IPS-20b (cell line): Measurements from ENCODE around the gene HOXB1.

Experiments used
- H3K27ac ChIP-seq: one replicate; pipeline ENCODE4 v1.5.1; 2013; ENCODE audit warnings: low read length
- H3K27me3 ChIP-seq: 2 replicates; pipeline ENCODE4 v1.6.1; 2013; ENCODE audit warnings: mild to moderate bottlenecking, low read length, inconsistent platforms; ENCODE audit not compliant: insufficient read depth
- H3K36me3 ChIP-seq: 2 replicates; pipeline ENCODE4 v1.6.1; 2013; ENCODE audit warnings: low read depth, mild to moderate bottlenecking, inconsistent platforms, low read length, moderate library complexity; ENCODE audit not compliant: insufficient read depth
- H3K4me1 ChIP-seq: 2 replicates; pipeline ENCODE4 v1.6.1; 2013; ENCODE audit warnings: mild to moderate bottlenecking, control low read depth, inconsistent platforms, low read length, moderate library complexity; ENCODE audit not compliant: insufficient read depth
- H3K4me3 ChIP-seq: 2 replicates; pipeline ENCODE4 v1.5.1; 2013; ENCODE audit warnings: mild to moderate bottlenecking, low read length, inconsistent platforms
- H3K9ac ChIP-seq: 2 replicates; pipeline ENCODE4 v1.6.1; 2013; ENCODE audit warnings: low read depth, mild to moderate bottlenecking, inconsistent platforms, low read length, moderate library complexity
- H3K9me3 ChIP-seq: 2 replicates; pipeline ENCODE4 v1.6.1; 2013; ENCODE audit warnings: mild to moderate bottlenecking, low read depth, low read length, inconsistent platforms; ENCODE audit not compliant: insufficient read depth

The HOXB1 gene

DNA sequence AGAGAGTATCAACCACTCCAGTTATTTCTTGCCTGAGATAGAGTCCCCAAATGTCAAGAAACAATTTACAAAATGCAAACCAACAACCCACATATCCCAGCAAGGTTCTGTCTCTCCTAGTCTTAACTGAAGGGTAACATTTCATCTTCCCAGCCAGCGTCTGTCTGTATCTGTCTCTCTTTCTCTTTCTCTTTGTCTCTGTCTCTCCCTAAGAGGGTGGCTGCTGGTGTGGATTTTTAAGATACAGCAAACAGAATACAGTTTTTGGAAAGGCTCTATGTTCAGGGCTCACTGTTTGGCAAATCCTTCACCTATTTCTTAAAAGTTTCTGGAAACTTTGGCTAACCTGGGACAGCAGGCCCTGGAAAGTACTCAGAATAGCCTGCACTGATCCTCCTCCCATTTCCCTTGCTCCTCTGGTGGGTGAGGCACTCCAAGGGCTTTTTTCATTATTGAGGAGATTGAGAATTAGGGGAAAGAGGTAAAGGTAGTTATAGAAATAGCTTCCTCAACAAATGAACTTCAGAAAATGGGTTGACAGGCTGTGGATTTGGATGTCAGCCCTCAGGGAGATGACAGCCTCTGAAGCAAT lies 41.1 kb upstream of the HOXB1 start:
- peaks cover 100% of the 10 kb centered on the region for H3K27me3 ChIP-seq
- no peaks in the 10 kb centered on the region; the same call in none of the 2 replicates for H3K9me3 ChIP-seq
- H3K36me3 ChIP-seq, result no peaks in the 10 kb centered on the region
- no peak overlapping the region for H3K27ac ChIP-seq
- H3K4me3 ChIP-seq, result no peak overlapping the region
- no peak overlapping the region for H3K9ac ChIP-seq
- H3K4me1 ChIP-seq, result no peaks in the 10 kb centered on the region

DNA sequence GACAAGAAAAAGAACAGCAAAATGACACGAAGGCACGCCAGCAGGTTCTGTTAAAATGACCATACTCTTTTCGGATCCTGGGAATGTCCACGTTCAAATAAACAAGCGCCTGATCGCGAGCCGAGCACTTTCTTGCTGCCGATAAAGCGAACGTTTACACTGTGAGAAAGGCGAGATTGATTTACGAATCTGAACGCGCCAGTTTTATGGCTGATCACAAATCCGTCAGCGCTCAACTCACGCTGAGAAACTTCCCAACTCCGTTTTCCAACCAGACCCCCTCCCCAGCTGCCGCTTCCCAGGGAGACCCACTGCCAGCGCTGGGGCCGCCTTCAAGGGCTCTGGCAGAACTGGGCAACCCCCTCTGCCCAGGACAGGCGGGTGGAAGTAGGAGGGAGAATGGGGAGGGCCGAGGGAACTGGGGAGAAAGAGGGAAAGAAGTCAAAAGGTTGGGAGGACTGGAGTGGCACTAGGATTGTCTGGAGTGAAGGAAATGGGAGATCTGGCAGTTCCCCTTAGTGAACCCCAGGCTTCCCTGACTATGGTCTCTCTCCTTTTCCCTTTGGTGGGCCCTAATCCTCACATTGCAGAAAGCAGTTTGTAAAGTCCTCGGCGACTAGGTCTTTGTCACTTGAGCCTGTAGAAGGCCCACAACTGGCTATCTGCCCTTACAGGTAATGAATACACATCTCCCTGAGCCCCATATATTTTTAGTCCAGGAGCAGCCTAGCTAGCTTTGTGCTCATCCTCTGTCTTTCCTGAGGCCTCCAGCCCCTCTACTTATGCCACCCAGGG lies 40.4 kb upstream of the HOXB1 start:
- H3K4me3 ChIP-seq, result no peak overlapping the region
- no peak overlapping the region for H3K27ac ChIP-seq
- H3K9me3 ChIP-seq, result no peaks in the 10 kb centered on the region; the same call in none of the 2 replicates
- peaks cover 100% of the 10 kb centered on the region for H3K27me3 ChIP-seq
- no peak overlapping the region for H3K9ac ChIP-seq
- no peaks in the 10 kb centered on the region for H3K4me1 ChIP-seq
- no peaks in the 10 kb centered on the region for H3K36me3 ChIP-seq

DNA sequence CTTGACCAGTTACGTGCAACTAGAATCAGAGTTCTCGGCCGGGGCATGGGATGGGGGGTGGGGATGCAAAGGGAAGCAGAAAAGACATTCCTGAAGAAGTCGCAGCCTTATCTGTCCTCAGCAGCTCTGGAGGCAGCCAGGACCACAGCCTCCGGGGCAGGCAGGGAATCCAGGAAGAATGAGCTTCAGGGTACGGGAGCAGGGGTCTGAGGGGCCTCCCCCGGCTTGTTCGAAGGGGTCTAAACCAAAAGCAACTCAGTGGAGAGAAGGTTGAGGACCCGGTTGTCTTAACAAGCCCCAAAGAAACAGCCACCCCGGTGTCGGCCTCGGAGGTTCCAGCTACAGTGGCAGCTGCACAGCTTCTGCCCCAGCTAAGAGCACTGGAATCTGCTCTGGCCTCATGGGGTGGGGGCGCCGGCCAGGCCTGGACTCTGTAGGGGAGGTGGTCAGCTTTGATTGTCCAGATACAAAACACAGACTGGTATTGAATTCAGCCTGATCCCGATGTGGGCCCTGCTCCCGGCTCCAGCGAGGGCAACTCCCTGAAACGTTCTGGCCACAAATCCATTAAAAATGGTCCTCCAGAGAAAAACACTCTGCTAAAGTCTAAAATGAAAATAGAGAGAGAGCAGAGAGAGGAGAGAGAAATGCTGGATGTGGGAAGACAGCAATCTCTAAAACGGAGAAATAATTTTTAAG lies 39.7 kb upstream of the HOXB1 start:
- no peak overlapping the region for H3K27ac ChIP-seq
- H3K9ac ChIP-seq, result no peak overlapping the region
- H3K4me3 ChIP-seq, result no peak overlapping the region
- H3K36me3 ChIP-seq, result no peaks in the 10 kb centered on the region
- peaks cover 2% of the 10 kb centered on the region for H3K9me3 ChIP-seq
- no peaks in the 10 kb centered on the region for H3K4me1 ChIP-seq
- peaks cover 100% of the 10 kb centered on the region for H3K27me3 ChIP-seq

DNA sequence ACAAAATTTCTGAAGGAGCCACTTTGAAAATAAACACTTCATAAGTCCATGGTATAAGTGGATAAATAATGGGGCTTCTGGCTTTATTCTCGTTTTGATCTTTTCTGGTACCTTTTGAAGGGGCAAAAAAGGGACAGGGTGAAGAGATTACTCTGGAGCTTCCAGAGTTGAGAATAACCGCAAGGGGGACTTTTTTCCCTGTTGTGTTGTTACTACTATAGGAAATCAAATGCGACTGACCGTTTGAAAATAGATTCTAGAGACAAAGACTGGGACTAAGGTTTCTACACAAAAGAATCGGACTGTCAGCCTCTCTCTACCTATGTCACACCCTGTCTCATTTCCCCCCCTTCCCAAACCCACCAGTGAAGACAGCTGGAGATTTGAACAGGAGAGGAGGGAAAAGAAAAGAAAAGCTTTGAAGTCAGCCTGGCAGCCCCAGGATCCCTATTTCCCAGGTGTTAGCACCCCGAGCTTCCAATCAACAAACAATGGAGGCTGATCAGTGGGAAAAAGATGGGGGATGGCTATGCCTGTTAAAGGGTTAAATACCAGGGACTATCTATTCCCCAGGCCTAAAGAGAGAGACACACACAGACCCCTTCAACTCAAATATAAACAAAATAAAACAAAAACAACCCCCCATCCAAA lies 39.0 kb upstream of the HOXB1 start:
- no peak overlapping the region for H3K4me3 ChIP-seq
- no peaks in the 10 kb centered on the region for H3K36me3 ChIP-seq
- H3K9ac ChIP-seq, result no peak overlapping the region
- no peaks in the 10 kb centered on the region for H3K4me1 ChIP-seq
- no peak overlapping the region for H3K27ac ChIP-seq
- H3K27me3 ChIP-seq, result peaks cover 100% of the 10 kb centered on the region
- peaks cover 5% of the 10 kb centered on the region for H3K9me3 ChIP-seq

DNA sequence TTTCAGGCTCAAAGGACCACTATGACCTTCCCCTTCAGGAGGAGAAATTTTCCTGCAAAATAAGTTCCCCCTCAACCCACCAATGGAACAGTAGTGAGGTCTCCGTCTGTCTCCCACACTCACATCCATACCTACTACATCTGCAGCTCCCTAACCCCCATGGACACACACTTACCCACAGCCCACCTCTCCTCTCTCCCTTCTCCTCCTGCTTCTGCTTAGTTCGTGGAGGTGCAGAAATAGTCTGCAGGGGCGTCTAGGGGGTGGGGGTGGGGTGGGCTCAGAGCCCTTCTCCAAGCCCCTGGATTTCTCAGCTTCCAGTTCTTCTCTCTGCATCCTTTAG lies 38.4 kb upstream of the HOXB1 start:
- Histone ChIP-seq H3K4me3 (no peak overlapping the region), H3K27ac (no peak overlapping the region), H3K36me3 (no peaks in the 10 kb centered on the region), H3K4me1 (no peaks in the 10 kb centered on the region), H3K9ac (no peak overlapping the region), H3K9me3 (peaks cover 9% of the 10 kb centered on the region), H3K27me3 (peaks cover 100% of the 10 kb centered on the region)

DNA sequence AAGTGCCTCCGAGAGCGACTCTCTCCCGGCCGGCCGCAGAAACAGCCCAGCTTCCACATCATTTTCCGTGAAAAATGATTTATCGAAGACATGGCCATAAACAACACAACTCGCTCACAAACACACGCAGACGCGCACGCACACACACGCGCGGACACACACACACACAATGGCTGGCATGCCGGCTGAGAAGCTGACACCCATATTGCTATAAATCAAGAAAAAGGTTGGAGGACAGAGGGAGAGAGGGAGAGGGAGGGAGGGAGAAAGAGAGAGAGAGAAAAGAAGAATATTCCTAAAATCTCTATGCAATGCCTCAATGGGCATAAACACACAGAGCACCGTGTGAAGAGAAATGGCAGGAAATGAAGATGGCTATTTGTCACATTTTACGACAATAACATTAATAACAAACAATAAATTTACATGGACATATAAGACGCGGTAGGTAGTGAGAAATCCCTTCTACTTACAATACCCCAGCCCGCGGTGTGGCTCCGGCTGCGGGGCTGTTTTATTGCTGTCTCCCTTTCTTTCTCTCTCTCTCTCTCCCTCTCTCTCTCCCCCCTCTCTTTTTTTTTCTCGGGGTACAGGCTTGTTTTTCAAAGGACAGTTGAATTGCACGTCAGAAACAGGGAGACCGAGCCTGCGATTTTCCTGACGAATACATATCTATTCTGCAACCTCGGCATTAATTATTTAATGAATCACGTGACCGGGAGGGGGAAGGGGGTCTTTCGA lies 37.9 kb upstream of the HOXB1 start:
- Histone ChIP-seq H3K4me3 (no peak overlapping the region), H3K36me3 (no peaks in the 10 kb centered on the region), H3K9me3 (peaks cover 9% of the 10 kb centered on the region), H3K27me3 (peaks cover 100% of the 10 kb centered on the region), H3K27ac (no peak overlapping the region), H3K9ac (no peak overlapping the region), H3K4me1 (no peaks in the 10 kb centered on the region)

DNA sequence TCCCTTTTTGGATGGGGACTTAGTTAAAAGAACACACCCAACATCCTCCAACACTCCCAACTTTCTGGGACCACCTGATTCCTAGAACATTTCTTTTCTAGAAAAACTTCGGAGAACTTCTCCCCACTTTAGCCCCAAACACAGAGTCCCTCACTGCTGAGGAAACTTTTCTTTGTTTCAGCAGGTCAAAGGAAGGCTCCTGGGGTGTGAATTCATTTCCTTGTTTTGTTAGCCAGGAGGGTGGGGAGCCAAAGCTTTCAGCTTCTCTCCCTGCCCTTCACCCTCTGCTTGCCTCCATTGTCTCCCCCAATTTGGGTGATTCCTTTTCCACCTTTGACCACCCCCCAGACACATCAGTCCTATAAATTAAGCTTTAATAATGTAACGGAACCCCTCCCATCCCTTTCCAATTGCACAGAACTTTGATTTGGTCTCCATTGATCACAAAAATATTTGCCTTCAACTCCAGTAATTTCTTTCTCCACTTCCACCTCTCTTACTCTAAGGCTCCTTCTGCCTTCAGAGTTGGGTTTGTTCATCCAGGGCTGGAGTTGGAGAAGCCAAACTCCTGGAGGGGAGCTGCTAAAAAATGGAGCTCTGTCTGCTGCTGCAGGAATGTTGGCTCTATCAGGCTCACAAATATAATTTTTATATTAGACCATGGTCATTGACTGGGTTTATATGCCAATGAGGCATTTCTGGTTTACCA lies 37.0 kb upstream of the HOXB1 start:
- no peaks in the 10 kb centered on the region for H3K4me1 ChIP-seq
- peaks cover 9% of the 10 kb centered on the region for H3K9me3 ChIP-seq
- no peaks in the 10 kb centered on the region for H3K36me3 ChIP-seq
- no peak overlapping the region for H3K27ac ChIP-seq
- H3K4me3 ChIP-seq, result no peak overlapping the region
- no peak overlapping the region for H3K9ac ChIP-seq
- peaks cover 100% of the 10 kb centered on the region for H3K27me3 ChIP-seq

DNA sequence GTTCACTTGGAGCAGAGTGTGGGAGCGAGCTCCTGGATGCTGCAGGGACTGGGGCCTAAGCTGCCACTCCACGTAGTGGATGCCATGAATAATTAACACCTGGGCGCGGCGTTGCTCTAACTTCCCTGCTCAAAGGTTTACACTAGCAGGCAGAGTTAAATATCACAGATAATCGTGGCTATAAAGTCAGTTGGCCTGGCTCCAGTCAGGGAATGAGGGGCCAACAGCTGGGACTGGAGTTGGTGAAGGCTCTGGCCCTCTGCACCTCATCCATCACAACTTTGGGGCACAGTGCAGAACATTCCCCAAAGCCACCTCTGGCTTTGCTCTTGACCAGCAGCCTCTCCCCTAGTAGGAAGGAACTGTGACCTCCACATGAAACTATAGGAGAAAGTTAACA lies 36.4 kb upstream of the HOXB1 start:
- no peak overlapping the region for H3K4me3 ChIP-seq
- H3K27ac ChIP-seq, result no peak overlapping the region
- H3K27me3 ChIP-seq, result peaks cover 100% of the 10 kb centered on the region
- H3K9ac ChIP-seq, result no peak overlapping the region
- no peaks in the 10 kb centered on the region for H3K36me3 ChIP-seq
- H3K4me1 ChIP-seq, result no peaks in the 10 kb centered on the region
- peaks cover 9% of the 10 kb centered on the region for H3K9me3 ChIP-seq

DNA sequence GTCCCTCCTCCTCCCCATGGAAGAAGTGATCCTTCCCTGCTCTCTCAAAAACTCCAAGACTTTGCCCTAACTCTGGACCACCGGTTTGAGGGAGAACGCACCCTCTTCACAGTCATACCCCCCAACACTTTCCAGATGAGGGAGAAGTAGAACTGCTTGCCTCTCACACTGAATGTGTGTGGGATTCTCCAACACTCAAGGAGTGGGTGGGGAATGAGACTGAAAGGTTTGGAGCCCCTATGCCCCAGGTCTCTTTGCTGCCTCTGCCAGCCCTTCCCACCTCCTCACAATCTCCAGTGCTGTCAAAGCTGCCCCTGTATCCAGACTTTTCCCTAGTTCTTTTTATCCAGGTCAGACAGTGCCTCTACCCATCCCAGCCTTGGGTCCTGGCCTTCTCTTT lies 35.9 kb upstream of the HOXB1 start:
- no peaks in the 10 kb centered on the region for H3K36me3 ChIP-seq
- H3K9ac ChIP-seq, result no peak overlapping the region
- no peak overlapping the region for H3K4me3 ChIP-seq
- no peaks in the 10 kb centered on the region for H3K4me1 ChIP-seq
- peaks cover 100% of the 10 kb centered on the region for H3K27me3 ChIP-seq
- no peak overlapping the region for H3K27ac ChIP-seq
- H3K9me3 ChIP-seq, result peaks cover 9% of the 10 kb centered on the region

DNA sequence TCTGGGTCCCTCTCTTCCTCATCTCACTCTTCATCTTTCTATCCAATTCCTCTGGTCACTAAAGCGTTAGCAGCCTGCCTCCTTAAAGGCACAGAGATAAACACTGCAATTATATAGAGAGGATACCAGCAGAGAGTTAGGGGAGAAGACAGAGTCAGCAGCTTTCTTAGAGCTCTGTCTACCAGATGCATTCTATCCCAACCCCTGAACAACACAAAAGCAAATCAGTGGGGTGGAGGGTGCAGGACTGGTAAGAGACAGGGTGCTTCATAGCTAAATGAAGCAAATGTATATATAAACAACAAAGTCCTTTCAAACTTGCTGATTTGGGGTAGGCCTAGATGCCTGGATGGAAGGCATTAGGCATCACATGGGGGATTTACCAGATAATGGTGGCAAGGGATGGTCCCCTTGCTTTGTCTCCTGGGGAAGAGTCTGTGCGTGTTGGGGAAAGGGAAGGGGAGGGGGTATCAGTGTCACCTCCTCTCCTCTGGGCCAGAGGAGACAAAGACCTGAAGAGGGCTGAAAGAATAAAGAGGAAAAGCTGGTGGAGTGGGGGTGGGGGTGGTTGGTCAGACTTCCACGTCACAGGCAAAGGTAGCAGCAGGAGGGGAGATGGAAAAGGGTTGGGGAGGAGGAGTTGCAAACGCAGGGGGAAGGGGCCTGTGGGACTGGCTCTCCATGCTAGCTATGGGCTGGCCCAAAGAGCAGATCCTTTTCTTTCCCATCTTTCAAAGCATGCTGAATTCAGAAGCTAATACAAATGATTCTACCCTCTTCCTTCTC lies 35.3 kb upstream of the HOXB1 start:
- no peaks in the 10 kb centered on the region for H3K36me3 ChIP-seq
- H3K9ac ChIP-seq, result no peak overlapping the region
- H3K4me3 ChIP-seq, result no peak overlapping the region
- H3K4me1 ChIP-seq, result no peaks in the 10 kb centered on the region
- peaks cover 9% of the 10 kb centered on the region for H3K9me3 ChIP-seq
- peaks cover 100% of the 10 kb centered on the region for H3K27me3 ChIP-seq
- no peak overlapping the region for H3K27ac ChIP-seq
